Raji (cell line): ENCODE measurements around the gene STXBP1.

Experiments
- POLR2A ChIP-seq: IDR thresholded peaks from 2 replicates; pipeline ENCODE4 v1.6.1; 2011; ENCODE audit warnings: low read depth, low read length, control low read depth; ENCODE audit not compliant: insufficient read depth

Gene STXBP1

DNA sequence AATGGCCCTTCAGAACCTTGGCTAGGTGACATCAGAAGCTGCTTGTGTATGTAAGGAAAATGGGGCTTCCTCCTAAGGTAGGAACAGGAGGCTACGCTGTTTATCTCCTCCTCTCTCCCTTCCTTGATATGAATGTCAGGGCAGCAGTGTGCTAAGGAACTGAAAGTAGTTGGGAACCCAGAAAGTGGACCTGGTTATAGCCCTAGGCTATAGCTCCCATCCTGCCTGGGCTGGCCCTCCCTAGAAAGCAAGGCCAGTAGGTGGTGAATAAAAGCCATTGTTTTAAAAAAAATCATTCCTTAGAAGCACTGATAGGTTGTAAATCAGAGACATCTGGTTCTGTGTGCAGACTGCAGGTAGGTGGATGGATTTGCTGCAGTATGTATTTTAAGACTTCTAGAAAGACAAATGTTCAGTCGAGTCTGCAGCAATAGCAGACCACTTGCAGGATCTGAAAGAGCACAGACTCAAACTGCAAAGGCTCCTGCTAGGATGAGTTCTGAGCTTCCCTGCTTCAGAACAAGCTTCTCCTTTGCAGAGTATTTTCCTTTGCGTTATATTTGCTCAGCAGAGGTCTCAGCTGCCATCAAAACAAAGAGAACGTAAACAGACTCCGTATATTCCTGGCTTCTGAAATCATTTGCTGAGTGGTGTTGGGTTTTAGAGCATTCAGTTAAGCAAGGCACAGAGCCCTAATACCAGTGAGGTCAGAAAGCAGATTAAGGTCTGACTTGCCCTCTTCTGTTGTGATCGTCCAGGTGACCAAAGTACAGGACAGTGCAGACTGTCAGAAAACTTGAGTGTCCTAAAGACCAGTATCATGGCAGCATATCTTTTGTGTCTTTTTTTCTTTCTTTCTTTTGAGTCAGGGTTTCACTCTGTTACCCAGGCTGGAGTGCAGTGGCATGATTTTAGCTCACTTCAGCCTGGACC, 74.7 kb downstream of the STXBP1 start:
- TF ChIP-seq POLR2A = no peak

- TF ChIP-seq POLR2A = no peak
Measured at GRCh38 chr9:127689329-127690000, 77.4 kb downstream of the STXBP1 start.

GRCh38 chr9:127690735-127691134, 78.7 kb downstream of the STXBP1 start:
- TF ChIP-seq POLR2A = no peak

GRCh38 chr9:127692071-127692470, 80.0 kb downstream of the STXBP1 start:
- TF ChIP-seq POLR2A = no peak

DNA sequence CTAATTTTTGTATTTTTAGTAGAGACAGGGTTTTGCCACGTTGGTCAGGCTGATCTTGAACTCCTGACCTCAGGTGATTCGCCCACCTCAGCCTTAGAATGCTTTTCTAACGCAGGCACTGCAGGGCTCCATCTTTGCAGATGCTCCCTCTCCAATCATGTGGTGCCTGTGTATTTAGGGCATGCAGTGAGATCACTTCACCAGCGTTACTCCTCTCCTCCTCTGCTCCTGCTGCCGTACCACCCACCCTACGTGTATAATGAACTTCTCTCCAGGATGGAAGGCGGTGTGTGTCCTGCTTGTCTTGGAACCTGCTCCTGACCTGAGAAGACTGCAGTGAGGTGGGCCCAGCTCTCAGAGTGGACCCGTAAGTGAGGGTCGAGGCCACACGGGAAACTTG, 81.1 kb downstream of the STXBP1 start:
- no peak for TF ChIP-seq POLR2A

DNA sequence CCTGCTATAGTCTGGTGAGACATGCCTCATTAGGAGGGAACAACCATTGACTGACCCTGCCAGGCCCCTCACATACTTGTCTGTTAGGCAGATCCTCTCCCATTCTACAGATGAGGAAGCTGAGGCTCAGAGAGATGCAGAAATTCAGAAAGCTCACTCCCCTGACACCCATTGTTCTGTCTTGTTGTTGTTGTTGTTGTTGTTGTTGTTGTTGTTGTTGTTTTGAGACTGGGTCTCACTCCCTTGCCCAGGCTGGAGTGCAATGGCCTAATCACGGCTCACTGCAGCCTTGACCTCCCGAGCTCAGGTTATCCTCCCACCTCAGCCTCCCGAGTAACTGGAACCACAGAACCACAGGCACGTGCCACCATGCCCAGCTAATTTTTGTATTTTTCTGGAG, 81.6 kb downstream of the STXBP1 start:
- TF ChIP-seq POLR2A = no peak

- TF ChIP-seq POLR2A = no peak
Measured at GRCh38 chr9:127694890-127695720, 83.0 kb downstream of the STXBP1 start.

DNA sequence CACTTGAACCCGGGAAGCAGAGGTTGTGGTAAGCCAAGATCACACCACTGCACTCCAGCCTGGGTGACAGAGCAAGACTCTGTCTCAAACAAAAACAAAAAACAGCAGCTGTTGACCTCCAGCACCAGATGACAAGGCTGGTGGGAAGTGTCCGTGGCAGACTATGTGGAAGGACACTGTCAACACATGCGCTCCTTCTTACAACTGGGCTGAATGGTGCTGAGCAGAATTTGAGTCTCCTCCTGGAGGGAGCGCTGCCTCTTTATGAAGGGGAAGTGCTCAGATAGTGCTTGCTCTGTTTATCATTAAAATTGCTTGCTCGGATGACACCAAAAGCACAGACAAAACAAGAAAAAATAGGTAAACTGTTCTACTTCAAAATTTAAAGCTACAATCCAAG, 85.5 kb downstream of the STXBP1 start:
- TF ChIP-seq POLR2A = no peak

GRCh38 chr9:127698386-127698785, 86.3 kb downstream of the STXBP1 start:
- no peak for TF ChIP-seq POLR2A

GRCh38 chr9:127698985-127699670, 87.1 kb downstream of the STXBP1 start:
- TF ChIP-seq POLR2A = peak; percentile 41; the same call in 1 of the 2 replicates

DNA sequence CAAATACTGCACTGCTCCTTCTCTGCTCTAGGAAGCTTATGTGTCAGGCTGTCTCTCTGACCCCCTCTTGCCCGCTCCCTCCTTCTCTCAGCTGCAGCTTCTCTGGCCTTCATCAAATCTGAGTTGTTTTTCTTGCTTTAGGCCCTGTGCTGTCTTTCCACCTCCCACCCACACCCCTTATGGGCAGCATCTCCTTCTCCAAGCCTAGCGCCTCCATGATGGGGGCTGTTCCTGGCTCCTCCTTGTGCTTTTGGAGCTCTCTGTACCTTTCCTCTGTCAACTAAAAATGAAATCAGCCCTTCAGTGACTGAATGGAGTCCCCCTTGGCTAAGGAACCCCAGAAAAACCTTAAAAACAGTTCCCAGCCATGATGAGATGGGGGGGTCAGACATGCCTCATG, 88.1 kb downstream of the STXBP1 start:
- TF ChIP-seq POLR2A = no peak

DNA sequence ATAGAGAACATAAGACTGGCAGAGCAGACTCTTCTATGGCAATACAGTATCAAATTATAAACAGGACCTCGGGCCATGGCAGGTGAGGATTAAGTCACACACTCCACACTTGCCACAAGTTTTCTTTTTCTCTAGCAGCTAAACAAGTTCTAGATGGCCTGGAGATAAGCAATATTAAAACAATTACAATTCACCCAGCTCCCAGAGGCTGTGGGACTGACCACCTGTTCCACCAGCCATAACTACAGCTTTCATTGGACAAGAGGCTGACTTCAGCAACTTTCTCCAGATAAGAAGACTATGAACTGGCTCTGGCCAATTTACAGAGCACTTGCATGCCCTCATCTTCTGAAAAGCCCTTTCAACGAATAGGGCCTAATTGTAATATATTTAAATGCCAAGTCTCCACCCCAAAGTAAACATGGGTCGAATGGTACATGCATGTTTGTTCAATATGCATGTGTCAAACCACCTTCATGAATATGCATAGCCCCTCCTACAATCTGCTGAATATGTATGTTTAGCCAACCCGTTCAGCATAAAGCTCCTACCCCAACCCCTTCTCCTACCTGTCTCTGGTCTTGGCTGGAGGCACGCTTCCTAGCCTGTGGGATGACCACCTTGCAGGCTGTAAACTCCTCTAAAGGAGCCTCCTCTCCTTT, 88.6 kb downstream of the STXBP1 start:
- no peak for TF ChIP-seq POLR2A

DNA sequence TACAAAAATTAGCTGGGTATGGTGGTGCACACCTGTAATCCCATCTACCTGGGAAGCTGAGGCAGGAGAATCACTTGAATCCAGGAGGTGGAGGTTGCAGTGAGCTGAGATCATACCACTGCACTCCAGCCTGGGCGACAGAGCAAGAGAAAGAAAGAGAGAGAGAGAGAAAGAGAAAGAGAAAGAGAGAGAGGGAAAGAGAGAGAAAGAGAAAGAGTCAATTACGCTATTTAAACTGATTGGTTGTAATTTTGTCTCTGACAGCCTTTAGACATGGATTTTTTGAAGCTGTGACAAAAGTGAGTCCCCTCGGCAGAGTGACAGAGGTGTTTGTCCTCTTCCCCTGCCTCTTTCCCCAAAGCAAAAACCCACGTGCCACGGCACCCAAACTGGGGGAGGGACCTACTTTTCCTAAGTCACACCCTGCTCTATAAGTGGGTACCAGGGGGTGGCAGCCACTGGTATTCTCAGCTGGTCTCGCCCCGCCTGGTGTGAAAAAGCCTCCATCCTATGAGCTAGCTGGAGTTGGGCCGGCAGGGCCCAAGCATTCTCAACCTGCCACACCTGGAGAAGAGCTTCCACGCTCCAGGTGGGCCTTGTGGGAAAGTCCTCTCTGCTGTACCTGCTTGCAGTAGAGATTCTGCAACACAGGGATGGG, 91.3 kb downstream of the STXBP1 start:
- TF ChIP-seq POLR2A = no peak

DNA sequence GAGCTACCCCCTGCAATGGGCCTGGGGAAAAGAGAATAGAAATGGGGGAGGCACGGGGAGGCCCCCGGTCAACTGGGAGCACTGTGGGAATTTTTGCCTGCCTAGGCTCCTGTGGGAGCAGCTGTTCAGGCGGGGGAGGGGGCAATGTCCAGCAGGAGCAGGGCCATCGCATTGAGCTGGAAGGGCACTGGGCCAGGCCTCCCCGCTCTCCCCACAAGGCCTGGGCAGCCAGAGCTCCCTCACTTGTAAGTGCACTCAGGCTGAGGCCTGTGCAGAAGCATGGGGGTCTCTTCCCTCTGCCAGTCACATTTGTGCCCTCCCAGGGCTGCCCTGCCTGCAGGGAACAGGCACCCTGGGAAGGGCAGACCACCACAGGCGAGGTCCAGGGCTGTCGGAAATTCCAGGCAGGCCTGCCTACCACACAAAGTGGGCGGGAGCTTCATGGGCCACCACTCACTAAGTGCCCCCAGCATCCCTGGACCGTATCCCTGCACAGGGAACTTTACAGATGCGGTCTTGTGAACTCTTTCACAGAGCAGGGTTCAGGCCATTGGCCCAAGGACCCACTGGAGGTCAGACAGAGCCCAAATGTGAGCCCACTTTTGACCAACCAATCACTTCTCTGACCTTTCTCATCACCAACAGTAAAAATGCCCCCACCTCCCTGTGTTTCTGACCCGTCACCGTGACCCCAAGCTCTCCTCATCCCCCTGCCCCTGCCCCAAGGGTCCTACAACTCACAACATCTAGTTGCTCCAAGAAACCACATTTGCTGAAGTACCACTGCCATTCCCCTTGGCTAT, 93.7 kb downstream of the STXBP1 start:
- no peak for TF ChIP-seq POLR2A
